WTC11 (cell line): ENCODE results near the gene CUL9. TPM values are rescaled to one million over a fixed set of nuclear protein-coding genes. Genes with fewer than 3 reads are reported as not detected.

Experiments used
- ATAC-seq: fragments of 200-7000 bp; cut with Tn5 transposase; 2 replicates; pipeline ENCODE4 v1.10.0; 2021; ENCODE audit warnings: mild to moderate bottlenecking, moderate library complexity
- CTCF ChIA-PET: fragments of 300-600 bp; sonication (Branson Sonifier 250); formaldehyde crosslinking; loops from one replicate; lab custom pipeline; 2021; ENCODE audit warnings: antibody characterized with exemption; lab: Charles Lee
- POLR2A ChIA-PET: fragments of 350-600 bp; sonication (Branson Sonifier 250); formaldehyde crosslinking; loops from one replicate; lab custom pipeline; 2021; ENCODE audit warnings: antibody characterized with exemption; lab: Charles Lee
- DNase-seq: peaks from one replicate; pipeline ENCODE4 v3.0.0; 2021; ENCODE audit warnings: low spot score
- H3K27ac Mint-ChIP-seq: 2 replicates; pipeline ENCODE4 v1.8.0; 2021; ENCODE audit warnings: mixed read lengths
- H3K27me3 Mint-ChIP-seq: 2 replicates; pipeline ENCODE4 v1.8.0; 2021; ENCODE audit warnings: low read depth, mild to moderate bottlenecking, moderate library complexity, mixed read lengths
- H3K36me3 Mint-ChIP-seq: 2 replicates; pipeline ENCODE4 v1.8.0; 2021; ENCODE audit warnings: mixed read lengths
- H3K4me1 Mint-ChIP-seq: 2 replicates; pipeline ENCODE4 v1.8.0; 2022; ENCODE audit warnings: mixed read lengths
- H3K4me3 Mint-ChIP-seq: 2 replicates; pipeline ENCODE4 v1.8.0; 2021; ENCODE audit warnings: mild to moderate bottlenecking, moderate library complexity, mixed read lengths
- H3K9me3 Mint-ChIP-seq: 2 replicates; pipeline ENCODE4 v1.8.0; 2021; ENCODE audit warnings: mixed read lengths
- ATF1 ChIP-seq: sonication (generic); formaldehyde crosslinking; IDR thresholded peaks from 2 replicates; pipeline ENCODE4 v1.8.1; 2023; ENCODE audit warnings: mild to moderate bottlenecking, moderate library complexity, missing genetic modification reagents
- CTCF ChIP-seq: fragments of 200-600 bp; IDR thresholded peaks from 2 replicates; pipeline ENCODE4 v1.8.0; 2022; ENCODE audit warnings: antibody characterized with exemption
- ESRRA ChIP-seq: sonication (generic); formaldehyde crosslinking; IDR thresholded peaks from 2 replicates; pipeline ENCODE4 v1.8.1; 2022; ENCODE audit warnings: mild to moderate bottlenecking, missing genetic modification reagents, borderline replicate concordance
- ETV6 ChIP-seq: sonication (generic); formaldehyde crosslinking; IDR thresholded peaks from 2 replicates; pipeline ENCODE4 v1.8.1; 2022; ENCODE audit warnings: mild to moderate bottlenecking, missing genetic modification reagents
- FOXJ3 ChIP-seq: sonication (generic); formaldehyde crosslinking; IDR thresholded peaks from 2 replicates; pipeline ENCODE4 v1.9.0; 2021; ENCODE audit warnings: missing genetic modification reagents, mild to moderate bottlenecking, borderline replicate concordance
- FOXP1 ChIP-seq: sonication (generic); formaldehyde crosslinking; IDR thresholded peaks from 2 replicates; pipeline ENCODE4 v1.8.0; 2022; ENCODE audit warnings: missing genetic modification reagents, mild to moderate bottlenecking, moderate library complexity, borderline replicate concordance
- GABPB1 ChIP-seq: sonication (generic); formaldehyde crosslinking; IDR thresholded peaks from 2 replicates; pipeline ENCODE4 v1.8.1; 2023; ENCODE audit warnings: mild to moderate bottlenecking, missing genetic modification reagents
- GRHL2 ChIP-seq: fragments of 250-450 bp; sonication (Bioruptor Pico); IDR thresholded peaks from 2 replicates; pipeline ENCODE4 v1.8.0; 2022; ENCODE audit warnings: mild to moderate bottlenecking, moderate library complexity; ENCODE audit not compliant: insufficient replicate concordance, severe bottlenecking
- GTF2I ChIP-seq: fragments of 250-450 bp; sonication (Bioruptor Pico); conservative IDR thresholded peaks from 2 replicates; pipeline ENCODE4 v1.4.0; 2021; ENCODE audit warnings: mild to moderate bottlenecking
- HMGA2 ChIP-seq: fragments of 250-450 bp; sonication (Bioruptor Pico); IDR thresholded peaks from 2 replicates; pipeline ENCODE4 v1.4.0; 2021; ENCODE audit warnings: mild to moderate bottlenecking, moderate library complexity
- JUN ChIP-seq: sonication (generic); formaldehyde crosslinking; IDR thresholded peaks from 2 replicates; pipeline ENCODE4 v1.8.0; 2023; ENCODE audit warnings: mild to moderate bottlenecking, missing genetic modification reagents
- NFATC4 ChIP-seq: fragments of 250-450 bp; sonication (Bioruptor Pico); IDR thresholded peaks from 2 replicates; pipeline ENCODE4 v1.9.0; 2021; ENCODE audit warnings: mild to moderate bottlenecking
- NR2C2 ChIP-seq: sonication (generic); formaldehyde crosslinking; IDR thresholded peaks from 2 replicates; pipeline ENCODE4 v1.8.0; 2022; ENCODE audit warnings: mild to moderate bottlenecking, missing genetic modification reagents
- NR3C1 ChIP-seq: sonication (generic); formaldehyde crosslinking; conservative IDR thresholded peaks from 2 replicates; pipeline ENCODE4 v1.8.1; 2023; ENCODE audit warnings: low read depth, mild to moderate bottlenecking, missing genetic modification reagents
- PRRX2 ChIP-seq: fragments of 250-450 bp; sonication (Bioruptor Pico); IDR thresholded peaks from 2 replicates; pipeline ENCODE4 v1.8.0; 2021; ENCODE audit warnings: mild to moderate bottlenecking
- SMAD3 ChIP-seq: sonication (generic); formaldehyde crosslinking; IDR thresholded peaks from 2 replicates; pipeline ENCODE4 v1.8.0; 2022; ENCODE audit warnings: missing genetic modification reagents, mild to moderate bottlenecking, borderline replicate concordance
- SOX15 ChIP-seq: fragments of 250-450 bp; sonication (Bioruptor Pico); IDR thresholded peaks from 2 replicates; pipeline ENCODE4 v1.9.0; 2021; ENCODE audit warnings: mild to moderate bottlenecking
- SP1 ChIP-seq: sonication (generic); formaldehyde crosslinking; conservative IDR thresholded peaks from 2 replicates; pipeline ENCODE4 v1.8.1; 2022; ENCODE audit warnings: missing genetic modification reagents
- STAT6 ChIP-seq: sonication (generic); formaldehyde crosslinking; conservative IDR thresholded peaks from 2 replicates; pipeline ENCODE4 v1.8.1; 2023; ENCODE audit warnings: mild to moderate bottlenecking, low read depth, missing genetic modification reagents, moderate library complexity
- TP53 ChIP-seq: sonication (generic); formaldehyde crosslinking; IDR thresholded peaks from 2 replicates; pipeline ENCODE4 v1.8.1; 2023; ENCODE audit warnings: mild to moderate bottlenecking, missing genetic modification reagents
- ZMAT4 ChIP-seq: fragments of 250-450 bp; sonication (Bioruptor Pico); IDR thresholded peaks from 2 replicates; pipeline ENCODE4 v1.9.0; 2021; ENCODE audit warnings: mild to moderate bottlenecking
- ZNF121 ChIP-seq: sonication (generic); formaldehyde crosslinking; IDR thresholded peaks from 2 replicates; pipeline ENCODE4 v1.8.0; 2023; ENCODE audit warnings: missing genetic modification reagents
- ZNF396 ChIP-seq: fragments of 250-450 bp; sonication (Bioruptor Pico); IDR thresholded peaks from 2 replicates; pipeline ENCODE4 v1.8.0; 2021; ENCODE audit warnings: mild to moderate bottlenecking, moderate library complexity, borderline replicate concordance
- ZNF423 ChIP-seq: fragments of 250-450 bp; sonication (Bioruptor Pico); IDR thresholded peaks from 2 replicates; pipeline ENCODE4 v2.1.2; 2022; ENCODE audit warnings: mild to moderate bottlenecking, moderate library complexity
- ZNF671 ChIP-seq: fragments of 250-450 bp; sonication (Bioruptor Pico); IDR thresholded peaks from 2 replicates; pipeline ENCODE4 v1.8.0; 2021; ENCODE audit warnings: mild to moderate bottlenecking
- total RNA-seq: library from RNA; stranded (reverse); gene quantifications from 3 replicates; pipeline ENCODE4 v1.2.3, GENCODE V29; 2021
- TF ChIP-seq, protein P1 (sequence below): sonication (generic); formaldehyde crosslinking; IDR thresholded peaks from 2 replicates; pipeline ENCODE4 v1.8.0; 2022; ENCODE audit warnings: mild to moderate bottlenecking, missing genetic modification reagents

CUL9 gene
- total RNA-seq, 1 experiment from 2014 or later = 15.2 TPM

GRCh38 chr6:43203718-43204095 is 21.7 kb downstream of the CUL9 start:
- POLR2A ChIA-PET = no interaction called here
- Mint-ChIP-seq H3K4me3 (no peak overlapping the region), H3K36me3 (no peaks in the 10 kb centered on the region), H3K9me3 (no peaks in the 10 kb centered on the region)
- TF ChIP-seq TP53 (CRISPR knock-in tag) (no peak), ZNF121 (CRISPR knock-in tag) (no peak), ATF1 (CRISPR knock-in tag) (no peak), SP1 (CRISPR knock-in tag) (no peak), NR3C1 (no peak), ETV6 (CRISPR knock-in tag) (no peak), SMAD3 (CRISPR knock-in tag) (no peak), NFATC4 (CRISPR knock-in tag) (no peak), FOXP1 (CRISPR knock-in tag) (no peak), GRHL2 (no peak), JUN (CRISPR knock-in tag) (no peak), HMGA2 (CRISPR knock-in tag) (no peak), SOX15 (no peak), PRRX2 (no peak), ZNF396 (CRISPR knock-in tag) (no peak)
- TF ChIP-seq, all 79 proteins: peak for 0
- H3K4me1 Mint-ChIP-seq = no peaks in the 10 kb centered on the region
- DNase-seq = no peak
- CTCF ChIA-PET = interaction anchor here (1.5 kb wide), 1 partner anchor 25 kb away, joined by 5 read pairs; the partner anchor contains the start of gene DNPH1
- H3K27me3 Mint-ChIP-seq = no peaks in the 10 kb centered on the region; the same call in 1 of the 2 replicates
- no peak overlapping the region for H3K27ac Mint-ChIP-seq
- ATAC-seq = no peak

DNA sequence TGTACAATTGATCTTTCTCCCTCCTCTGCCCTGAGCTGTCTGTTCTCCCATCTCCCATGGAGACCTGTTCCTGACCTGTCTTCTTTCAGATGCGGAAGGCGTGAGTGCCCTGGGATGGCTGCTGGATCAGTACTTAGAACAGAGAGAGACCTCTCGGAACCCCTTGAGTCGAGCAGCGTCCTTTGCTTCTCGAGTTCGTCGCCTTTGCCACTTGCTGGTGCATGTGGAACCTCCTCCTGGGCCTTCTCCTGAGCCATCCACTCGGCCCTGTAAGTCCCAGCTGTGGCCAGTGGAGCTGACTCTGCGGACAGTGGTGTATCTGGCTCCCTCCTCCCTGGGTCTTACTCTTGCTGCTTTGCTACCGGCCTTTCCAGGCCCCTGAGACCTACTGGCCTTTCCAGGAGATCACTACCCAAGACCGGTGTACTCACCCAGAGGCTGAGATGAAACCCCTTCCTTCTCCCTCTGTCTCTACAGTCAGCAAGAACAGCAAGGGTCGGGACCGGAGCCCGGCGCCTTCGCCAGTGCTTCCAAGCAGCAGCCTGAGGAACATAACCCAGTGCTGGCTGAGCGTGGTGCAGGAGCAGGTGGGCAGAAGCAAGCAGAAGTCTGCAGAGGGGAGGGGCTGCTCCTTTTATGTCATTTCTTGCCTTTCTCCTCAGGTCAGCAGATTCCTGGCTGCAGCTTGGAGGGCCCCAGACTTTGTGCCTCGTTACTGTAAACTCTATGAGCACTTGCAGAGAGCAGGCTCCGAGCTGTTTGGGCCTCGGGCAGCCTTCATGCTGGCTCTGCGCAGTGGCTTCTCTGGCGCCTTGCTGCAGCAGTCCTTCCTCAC is 22.5 kb downstream of the CUL9 start:
- POLR2A ChIA-PET = no interaction called here
- Mint-ChIP-seq H3K4me3 (no peak overlapping the region), H3K9me3 (no peaks in the 10 kb centered on the region), H3K36me3 (no peaks in the 10 kb centered on the region)
- no peak for TF ChIP-seq GABPB1 (CRISPR knock-in tag)
- no peak for TF ChIP-seq ZNF671
- no peak for TF ChIP-seq GTF2I (CRISPR knock-in tag)
- TF ChIP-seq NFATC4 (CRISPR knock-in tag) = no peak
- TF ChIP-seq NR2C2 (CRISPR knock-in tag) = no peak
- TF ChIP-seq, protein P1, sequence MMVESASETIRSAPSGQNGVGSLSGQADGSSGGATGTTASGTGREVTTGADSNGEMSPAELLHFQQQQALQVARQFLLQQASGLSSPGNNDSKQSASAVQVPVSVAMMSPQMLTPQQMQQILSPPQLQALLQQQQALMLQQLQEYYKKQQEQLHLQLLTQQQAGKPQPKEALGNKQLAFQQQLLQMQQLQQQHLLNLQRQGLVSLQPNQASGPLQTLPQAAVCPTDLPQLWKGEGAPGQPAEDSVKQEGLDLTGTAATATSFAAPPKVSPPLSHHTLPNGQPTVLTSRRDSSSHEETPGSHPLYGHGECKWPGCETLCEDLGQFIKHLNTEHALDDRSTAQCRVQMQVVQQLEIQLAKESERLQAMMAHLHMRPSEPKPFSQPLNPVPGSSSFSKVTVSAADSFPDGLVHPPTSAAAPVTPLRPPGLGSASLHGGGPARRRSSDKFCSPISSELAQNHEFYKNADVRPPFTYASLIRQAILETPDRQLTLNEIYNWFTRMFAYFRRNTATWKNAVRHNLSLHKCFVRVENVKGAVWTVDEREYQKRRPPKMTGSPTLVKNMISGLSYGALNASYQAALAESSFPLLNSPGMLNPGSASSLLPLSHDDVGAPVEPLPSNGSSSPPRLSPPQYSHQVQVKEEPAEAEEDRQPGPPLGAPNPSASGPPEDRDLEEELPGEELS (CRISPR knock-in tag) = no peak
- no peak for TF ChIP-seq CTCF
- TF ChIP-seq SP1 (CRISPR knock-in tag) = no peak
- TF ChIP-seq, all 79 proteins: peak for 0
- DNase-seq (no peak), ATAC-seq (no peak)
- CTCF ChIA-PET = interaction anchor here (1.5 kb wide), 1 partner anchor 25 kb away, joined by 5 read pairs; the partner anchor contains the start of gene DNPH1
- Mint-ChIP-seq H3K27ac (peak overlapping the region; percentile 19; the same call in 1 of the 2 replicates), H3K4me1 (no peaks in the 10 kb centered on the region), H3K27me3 (no peaks in the 10 kb centered on the region; the same call in 1 of the 2 replicates)

DNA sequence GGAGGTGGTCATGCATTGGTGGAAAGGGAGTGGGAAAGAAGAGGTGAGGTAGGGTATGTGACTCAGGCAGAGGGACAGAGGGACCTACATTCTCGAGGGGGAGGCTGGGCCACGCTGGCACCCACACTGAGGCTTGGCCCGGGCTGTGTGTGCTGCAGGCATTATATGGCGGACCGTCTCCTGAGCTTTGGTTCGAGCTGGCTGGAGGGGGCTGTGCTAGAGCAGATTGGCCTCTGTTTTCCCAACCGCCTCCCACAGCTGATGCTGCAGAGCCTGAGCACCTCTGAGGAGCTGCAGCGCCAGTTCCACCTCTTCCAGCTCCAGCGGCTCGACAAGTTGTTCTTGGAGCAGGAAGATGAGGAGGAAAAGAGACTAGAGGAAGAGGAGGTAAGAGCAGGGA is 23.9 kb downstream of the CUL9 start:
- POLR2A ChIA-PET = interaction anchor here (1.3 kb wide), 1 partner anchor 41 kb away, joined by 3 read pairs; no protein-coding TSS in a partner anchor
- H3K27ac Mint-ChIP-seq = peak overlapping the region; percentile 29; the same call in 1 of the 2 replicates
- ATAC-seq (no peak), DNase-seq (no peak)
- no peak overlapping the region for H3K4me3 Mint-ChIP-seq
- H3K27me3 Mint-ChIP-seq = no peaks in the 10 kb centered on the region; the same call in 1 of the 2 replicates
- H3K4me1 Mint-ChIP-seq = no peaks in the 10 kb centered on the region
- H3K9me3 Mint-ChIP-seq = no peaks in the 10 kb centered on the region
- CTCF ChIA-PET = interaction anchor here (0.8 kb wide), 1 partner anchor 23 kb away, joined by 5 read pairs; the partner anchor contains the start of gene DNPH1
- no peaks in the 10 kb centered on the region for H3K36me3 Mint-ChIP-seq
- no peak for TF ChIP-seq STAT6 (CRISPR knock-in tag)
- no peak for TF ChIP-seq FOXJ3 (CRISPR knock-in tag)
- no peak for TF ChIP-seq ZMAT4 (CRISPR knock-in tag)
- no peak for TF ChIP-seq ESRRA (CRISPR knock-in tag)
- TF ChIP-seq ZNF423 (CRISPR knock-in tag) = no peak
